ENCODE measurements around the gene LIN28B.

LIN28B gene

DNA sequence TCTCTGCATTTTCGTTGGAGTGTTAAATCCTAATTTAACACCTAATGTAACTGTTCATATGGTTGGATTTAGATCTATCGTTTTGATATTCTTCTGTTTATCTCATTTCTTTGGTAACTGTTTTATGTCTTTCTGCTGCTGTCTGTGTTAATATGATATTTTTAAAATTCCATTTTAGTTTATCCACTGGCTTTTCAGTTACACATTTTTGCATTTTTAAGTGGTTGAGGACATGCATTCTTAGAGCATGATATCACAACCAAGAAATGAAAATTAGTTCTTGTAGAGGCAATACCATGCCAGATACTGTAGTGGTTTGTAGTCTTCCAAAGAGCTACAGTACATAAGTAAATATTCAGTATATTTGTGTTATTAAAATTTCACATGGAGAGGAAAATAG lies 58.6 kb downstream of the LIN28B start:
- Histone ChIP-seq H2AFZ (no peak overlapping the region), H3K9me3 (ENCODE audit: control insufficient read depth, low read length) (no peaks in the 10 kb centered on the region), H3K36me3 (ENCODE audit: control insufficient read depth, insufficient read depth, low read length) (no peaks in the 10 kb centered on the region), H3K27me3 (ENCODE audit: control insufficient read depth, insufficient read depth, low read length) (no peaks in the 10 kb centered on the region), H3K79me2 (no peaks in the 10 kb centered on the region), H3K27ac (no peak overlapping the region), H3K9ac (no peak overlapping the region), H3K4me2 (ENCODE audit: low read length) (no peak overlapping the region), H3K4me3 (ENCODE audit: low read depth, low read length) (no peak overlapping the region), H3K4me1 (no peaks in the 10 kb centered on the region)
- TF ChIP-seq, protein P1, sequence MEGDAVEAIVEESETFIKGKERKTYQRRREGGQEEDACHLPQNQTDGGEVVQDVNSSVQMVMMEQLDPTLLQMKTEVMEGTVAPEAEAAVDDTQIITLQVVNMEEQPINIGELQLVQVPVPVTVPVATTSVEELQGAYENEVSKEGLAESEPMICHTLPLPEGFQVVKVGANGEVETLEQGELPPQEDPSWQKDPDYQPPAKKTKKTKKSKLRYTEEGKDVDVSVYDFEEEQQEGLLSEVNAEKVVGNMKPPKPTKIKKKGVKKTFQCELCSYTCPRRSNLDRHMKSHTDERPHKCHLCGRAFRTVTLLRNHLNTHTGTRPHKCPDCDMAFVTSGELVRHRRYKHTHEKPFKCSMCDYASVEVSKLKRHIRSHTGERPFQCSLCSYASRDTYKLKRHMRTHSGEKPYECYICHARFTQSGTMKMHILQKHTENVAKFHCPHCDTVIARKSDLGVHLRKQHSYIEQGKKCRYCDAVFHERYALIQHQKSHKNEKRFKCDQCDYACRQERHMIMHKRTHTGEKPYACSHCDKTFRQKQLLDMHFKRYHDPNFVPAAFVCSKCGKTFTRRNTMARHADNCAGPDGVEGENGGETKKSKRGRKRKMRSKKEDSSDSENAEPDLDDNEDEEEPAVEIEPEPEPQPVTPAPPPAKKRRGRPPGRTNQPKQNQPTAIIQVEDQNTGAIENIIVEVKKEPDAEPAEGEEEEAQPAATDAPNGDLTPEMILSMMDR (IDR thresholded peaks at IDR 0.05), result no peak

DNA sequence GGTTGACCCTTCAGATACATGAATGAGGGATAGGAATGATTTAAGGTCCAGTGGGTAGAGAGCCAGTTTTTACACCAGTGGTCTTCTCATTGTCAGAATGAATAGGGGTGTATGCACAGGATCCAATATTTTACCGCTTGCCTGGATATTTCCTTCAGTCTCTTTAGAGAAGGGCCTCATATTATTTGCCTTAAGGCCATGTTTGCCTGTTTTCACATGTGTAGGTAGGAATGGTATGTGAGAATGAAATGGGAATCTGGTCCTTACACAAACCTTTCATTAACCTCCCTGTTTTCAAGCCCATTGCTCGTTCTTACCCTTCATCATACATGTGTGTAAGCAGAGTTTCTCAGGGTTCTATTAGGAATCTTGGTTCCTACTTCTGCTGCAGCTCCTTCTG lies 62.4 kb downstream of the LIN28B start:
- Histone ChIP-seq H3K9ac (no peak overlapping the region), H3K9me3 (ENCODE audit: control insufficient read depth, low read length) (no peaks in the 10 kb centered on the region), H2AFZ (no peak overlapping the region), H3K4me3 (ENCODE audit: low read depth, low read length) (no peak overlapping the region), H3K27me3 (ENCODE audit: control insufficient read depth, insufficient read depth, low read length) (no peaks in the 10 kb centered on the region), H3K4me1 (no peaks in the 10 kb centered on the region), H3K36me3 (ENCODE audit: control insufficient read depth, insufficient read depth, low read length) (no peaks in the 10 kb centered on the region), H3K79me2 (no peaks in the 10 kb centered on the region), H3K27ac (no peak overlapping the region), H3K4me2 (ENCODE audit: low read length) (no peak overlapping the region)
- TF ChIP-seq, protein P1 (IDR thresholded peaks at IDR 0.05), result no peak

DNA sequence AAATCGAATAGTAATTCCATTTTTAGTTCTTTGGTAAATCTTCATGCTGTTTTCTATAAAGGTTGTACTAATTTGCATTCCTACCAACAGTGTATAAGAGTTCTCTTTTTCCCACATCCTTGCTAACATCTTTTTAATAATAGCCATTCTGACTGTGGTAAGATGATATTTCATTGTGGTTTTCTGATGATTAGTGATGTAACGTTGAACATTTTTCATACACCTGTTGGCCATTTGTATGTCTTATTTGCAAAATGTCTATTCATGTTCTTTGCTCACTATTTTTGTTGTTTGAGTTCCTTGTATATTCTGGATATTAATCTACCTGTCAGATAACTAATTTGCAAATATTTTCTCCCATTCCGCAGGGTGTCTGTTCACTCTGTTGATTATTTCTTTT lies 64.5 kb downstream of the LIN28B start:
- H3K36me3 ChIP-seq (ENCODE audit: control insufficient read depth, insufficient read depth, low read length), result no peaks in the 10 kb centered on the region
- no peak overlapping the region for H2AFZ ChIP-seq
- no peak overlapping the region for H3K4me3 ChIP-seq (ENCODE audit: low read depth, low read length)
- H3K9ac ChIP-seq, result no peak overlapping the region
- H3K4me2 ChIP-seq (ENCODE audit: low read length), result no peak overlapping the region
- H3K9me3 ChIP-seq (ENCODE audit: control insufficient read depth, low read length), result no peaks in the 10 kb centered on the region
- no peaks in the 10 kb centered on the region for H3K79me2 ChIP-seq
- TF ChIP-seq, protein P1 (IDR thresholded peaks at IDR 0.05), result no peak
- H3K27me3 ChIP-seq (ENCODE audit: control insufficient read depth, insufficient read depth, low read length), result no peaks in the 10 kb centered on the region
- H3K4me1 ChIP-seq, result no peaks in the 10 kb centered on the region
- H3K27ac ChIP-seq, result no peak overlapping the region

DNA sequence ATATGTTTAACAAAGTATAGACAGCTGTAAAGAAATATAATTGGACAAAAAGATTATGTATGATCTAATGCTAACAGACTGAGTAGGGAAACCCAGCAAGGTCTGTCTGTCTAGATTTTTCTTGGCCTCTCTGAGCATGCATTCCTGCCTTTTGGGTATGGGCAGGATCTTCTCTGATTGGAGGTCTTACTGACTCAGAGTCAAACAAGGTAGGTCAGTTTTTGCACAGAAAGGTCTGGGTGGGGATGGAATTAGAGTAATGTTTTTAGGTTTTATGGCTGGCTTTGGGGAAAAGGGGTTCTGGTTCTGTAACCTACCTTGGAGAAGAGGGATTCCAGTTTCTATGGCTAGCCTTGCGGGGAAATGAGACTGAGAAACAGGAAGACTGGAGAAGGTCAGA lies 65.5 kb downstream of the LIN28B start:
- Histone ChIP-seq H3K4me3 (ENCODE audit: low read depth, low read length) (no peak overlapping the region), H3K9ac (no peak overlapping the region), H2AFZ (no peak overlapping the region), H3K9me3 (ENCODE audit: control insufficient read depth, low read length) (no peaks in the 10 kb centered on the region), H3K4me1 (no peaks in the 10 kb centered on the region), H3K79me2 (no peaks in the 10 kb centered on the region), H3K27ac (no peak overlapping the region), H3K36me3 (ENCODE audit: control insufficient read depth, insufficient read depth, low read length) (no peaks in the 10 kb centered on the region), H3K27me3 (ENCODE audit: control insufficient read depth, insufficient read depth, low read length) (no peaks in the 10 kb centered on the region), H3K4me2 (ENCODE audit: low read length) (no peak overlapping the region)
- TF ChIP-seq, protein P1 (IDR thresholded peaks at IDR 0.05), result no peak

DNA sequence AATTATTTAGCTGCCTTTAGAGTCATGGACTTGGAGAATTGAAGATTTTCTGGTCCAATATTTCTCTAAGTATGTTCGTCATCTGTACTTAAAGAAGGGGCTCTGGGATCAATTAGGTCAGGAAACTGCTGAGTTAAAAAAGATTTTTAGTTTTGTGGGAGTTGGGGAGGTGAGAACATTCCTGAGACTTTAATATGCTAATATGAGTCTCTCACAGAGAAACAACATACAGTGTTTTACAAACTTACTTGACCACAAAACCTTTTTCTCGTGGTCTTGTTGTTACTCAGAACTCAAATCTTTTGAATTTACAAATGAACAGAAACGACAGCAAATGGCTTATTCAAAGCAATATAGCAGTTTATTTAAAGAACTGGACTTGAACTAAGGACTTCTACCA lies 67.9 kb downstream of the LIN28B start:
- Histone ChIP-seq H3K79me2 (no peaks in the 10 kb centered on the region), H3K9ac (no peak overlapping the region), H3K4me1 (no peaks in the 10 kb centered on the region), H3K27me3 (ENCODE audit: control insufficient read depth, insufficient read depth, low read length) (no peaks in the 10 kb centered on the region), H3K36me3 (ENCODE audit: control insufficient read depth, insufficient read depth, low read length) (no peaks in the 10 kb centered on the region), H3K9me3 (ENCODE audit: control insufficient read depth, low read length) (no peaks in the 10 kb centered on the region), H3K27ac (no peak overlapping the region), H2AFZ (no peak overlapping the region), H3K4me2 (ENCODE audit: low read length) (no peak overlapping the region), H3K4me3 (ENCODE audit: low read depth, low read length) (no peak overlapping the region)
- TF ChIP-seq, protein P1 (IDR thresholded peaks at IDR 0.05), result no peak

Measured in parathyroid adenoma (tissue), 2 donors.